K562 (cell line): Measurements from ENCODE around the gene LDLRAD1. TPM values are rescaled to one million over a fixed set of nuclear protein-coding genes. Genes with fewer than 3 reads are reported as not detected.

ENCODE experiments used
- ATAC-seq: fragments of 200-7000 bp; cut with Tn5 transposase; 3 replicates; pipeline ENCODE4 v1.9.1; 2020; ENCODE audit warnings: moderate library complexity
- BruUV-seq: library from RNA; stranded (reverse); fragments of 400-500 nt; replicated peaks from 2 replicates; lab custom pipeline; 2021; lab: Mats Ljungman, UMichigan
- CTCF ChIA-PET: fragments of 300-600 bp; formaldehyde crosslinking; extraction: SDS; loops from one replicate; lab custom pipeline; 2021; ENCODE audit warnings: low intra/inter-chr PET ratio; lab: Yijun Ruan, JAX
- POLR2A ChIA-PET: fragments of 300-600, 350-650 bp; sonication (Branson Sonifier 250); formaldehyde crosslinking; extraction: SDS; loops from one replicate; lab custom pipeline; 2021; ENCODE audit warnings: antibody characterized with exemption, inconsistent platforms; lab: Yijun Ruan, JAX
- DNase-seq, 4 experiments: peaks; one replicate each; pipeline versions ENCODE4 v3.0.0 to v3.0.0-alpha.2; 2011 to 2018; ENCODE audit warnings: low spot score in 3 of 4, mixed read lengths in 3 of 4; ENCODE audit errors: extremely low read depth in 1 of 4
- FAIRE-seq: peaks from 2 replicates; lab custom pipeline; 2011; peaks lifted over from hg19 to GRCh38; lab: Jason Lieb, UNC
- H2AFZ ChIP-seq: 2 replicates; pipeline ENCODE4 v1.6.0; 2011; ENCODE audit warnings: low read depth, low read length, control low read depth, inconsistent platforms
- H3K27ac ChIP-seq: fragments of 200-600 bp; 3 replicates; pipeline ENCODE4 v1.8.0; 2011; ENCODE audit warnings: low read depth, mild to moderate bottlenecking, control low read depth, inconsistent platforms, low read length, moderate library complexity, mixed read lengths; ENCODE audit errors: extremely low read depth
- H3K27me3 ChIP-seq, 2 experiments: fragments of 300-600 bp in 1 of 2; 2 replicates in 1 of 2; 3 replicates in 1 of 2; pipeline versions ENCODE4 v1.6.0 to v1.8.0; 2011; ENCODE audit warnings: inconsistent platforms in 2 of 2, low read length in 2 of 2, mild to moderate bottlenecking in 1 of 2, mixed read lengths in 1 of 2, moderate library complexity in 1 of 2; ENCODE audit not compliant: control insufficient read depth in 2 of 2, insufficient read depth in 2 of 2
- H3K36me3 ChIP-seq: fragments of 300-600 bp; 3 replicates; pipeline ENCODE4 v1.8.0; 2011; ENCODE audit warnings: mild to moderate bottlenecking, low read length, inconsistent platforms; ENCODE audit not compliant: control insufficient read depth, insufficient read depth
- H3K4me1 ChIP-seq, 2 experiments: fragments of 200-600 bp in 1 of 2; replicated peaks in 1 of 2; 2 replicates in 1 of 2; 3 replicates in 1 of 2; pipeline versions ENCODE4 v1.5.1 to v1.8.0; 2011; ENCODE audit warnings: inconsistent platforms in 2 of 2, low read length in 2 of 2, mild to moderate bottlenecking in 1 of 2, mixed read lengths in 1 of 2, moderate library complexity in 1 of 2; ENCODE audit not compliant: control insufficient read depth in 2 of 2, insufficient read depth in 2 of 2
- H3K4me2 ChIP-seq: 2 replicates; pipeline ENCODE4 v1.6.1; 2011; ENCODE audit warnings: low read length, control low read depth, inconsistent platforms, mixed read lengths; ENCODE audit not compliant: insufficient read depth
- H3K4me3 ChIP-seq: fragments of 200-600 bp; sonication (generic), shearing (Covaris generic); 2 replicates; pipeline ENCODE4 v1.5.1; 2016; ENCODE audit warnings: control low read depth, inconsistent platforms
- H3K79me2 ChIP-seq: fragments of 200-600 bp; 3 replicates; pipeline ENCODE4 v1.8.0; 2011; ENCODE audit warnings: low read length, inconsistent platforms; ENCODE audit not compliant: control insufficient read depth, insufficient read depth
- H3K9ac ChIP-seq, 2 experiments: 2 replicates each; pipeline versions ENCODE4 v1.6.0 to v1.6.1; 2011; ENCODE audit warnings: low read depth in 2 of 2, low read length in 2 of 2, control low read depth in 1 of 2, inconsistent platforms in 1 of 2, mild to moderate bottlenecking in 1 of 2, mixed read lengths in 1 of 2; ENCODE audit not compliant: insufficient read depth in 1 of 2
- H3K9me1 ChIP-seq: one replicate; pipeline ENCODE4 v1.6.0; 2011; ENCODE audit warnings: inconsistent platforms, mild to moderate bottlenecking, low read length, moderate library complexity; ENCODE audit not compliant: control insufficient read depth, insufficient read depth
- H3K9me3 ChIP-seq: replicated peaks from 2 replicates; pipeline ENCODE4 v1.5.1; 2011; ENCODE audit warnings: low read depth, low read length, inconsistent platforms; ENCODE audit not compliant: control insufficient read depth, insufficient read depth
- H4K20me1 ChIP-seq: replicated peaks from 2 replicates; pipeline ENCODE4 v1.6.1; 2011; ENCODE audit warnings: low read length, inconsistent platforms, mixed read lengths; ENCODE audit not compliant: control insufficient read depth, insufficient read depth
- JUNB ChIP-seq: fragments of 450-650 bp; formaldehyde crosslinking; conservative IDR thresholded peaks from 2 replicates; pipeline ENCODE4 v1.4.0; 2020; ENCODE audit warnings: mild to moderate bottlenecking
- RBM14 ChIP-seq: fragments of 200-400 bp; formaldehyde crosslinking; IDR thresholded peaks from 2 replicates; pipeline ENCODE4 v1.6.1; 2018; ENCODE audit warnings: low read depth, mild to moderate bottlenecking, low read length, moderate library complexity, borderline replicate concordance; ENCODE audit not compliant: insufficient read depth
- WGBS: fragments of 100-300 bp; shearing (Covaris generic); methylation state at CpG from one replicate; pipeline ENCODE4 v1.1.6; 2016; ENCODE audit warnings: low coverage, mixed read lengths; ENCODE audit not compliant: insufficient coverage; ENCODE audit errors: missing lambda C conversion rate; 5-methylcytosine and 5-hydroxymethylcytosine counted together
- in situ Hi-C: fragments of 300-500 bp; cut with MboI; formaldehyde crosslinking; loops from 4 replicates; pipeline ENCODE4 v1.15.0; 2018; ENCODE audit warnings: inconsistent platforms, mixed read lengths
- intact Hi-C: fragments of 100-400 bp; cut with micrococcal nuclease; formaldehyde crosslinking; loops from 2 replicates; pipeline ENCODE4 v1.14.2; 2022
- polyA plus RNA-seq, 8 experiments: library from polyadenylated mRNA; depleted of rRNA in 4 of 8; stranded (reverse) in 5 of 8; unstranded in 3 of 8; fragments of >200 nt; fragmentation: Nextera tagmentation in 2 of 8; fragmentation: Illumina TruSeq in 1 of 8; extraction: Ambion mirVana in 2 of 8; extraction: Trizol in 1 of 8; gene quantifications; 2 replicates each; pipeline versions ENCODE4 v1.2.1 to v1.2.3, GENCODE V29; 2011 to 2014; ENCODE audit warnings: inconsistent platforms in 1 of 8, missing spikeins in 1 of 8
- total RNA-seq, 7 experiments: library from RNA; depleted of rRNA in 6 of 7; stranded (reverse); fragments of >200 nt in 6 of 7; fragmentation: Illumina TruSeq in 2 of 7; extraction: Trizol in 2 of 7; gene quantifications; 2 replicates each; pipeline versions ENCODE4 v1.2.1 to v1.2.3, GENCODE V29; 2011 to 2021; ENCODE audit warnings: low replicate concordance in 1 of 7
- TF ChIP-seq, protein P1 (sequence below): fragments of 250-450 bp; sonication (Bioruptor Pico); IDR thresholded peaks from 2 replicates; pipeline ENCODE4 v1.8.0; 2022; ENCODE audit warnings: moderate library complexity, mild to moderate bottlenecking, inconsistent platforms
- TF ChIP-seq, protein P2 (sequence below): fragments of 450-650 bp; IDR thresholded peaks from 2 replicates; pipeline ENCODE4 v1.6.1; 2016; ENCODE audit warnings: mild to moderate bottlenecking, moderate library complexity
- TF ChIP-seq, protein P3 (sequence below): sonication (generic); formaldehyde crosslinking; IDR thresholded peaks from 2 replicates; pipeline ENCODE4 v1.8.0; 2022; ENCODE audit warnings: missing genetic modification reagents, mild to moderate bottlenecking, borderline replicate concordance
- TF ChIP-seq, protein P4 (sequence below): sonication (generic); formaldehyde crosslinking; IDR thresholded peaks from 2 replicates; pipeline ENCODE4 v1.9.0; 2022; ENCODE audit warnings: mild to moderate bottlenecking, missing genetic modification reagents

LDLRAD1 gene
- total and polyA plus RNA-seq, 9 of the 15 experiments (the other 6 are each of a cell fraction or from before 2014, with no cell fraction given), result not detected

DNA sequence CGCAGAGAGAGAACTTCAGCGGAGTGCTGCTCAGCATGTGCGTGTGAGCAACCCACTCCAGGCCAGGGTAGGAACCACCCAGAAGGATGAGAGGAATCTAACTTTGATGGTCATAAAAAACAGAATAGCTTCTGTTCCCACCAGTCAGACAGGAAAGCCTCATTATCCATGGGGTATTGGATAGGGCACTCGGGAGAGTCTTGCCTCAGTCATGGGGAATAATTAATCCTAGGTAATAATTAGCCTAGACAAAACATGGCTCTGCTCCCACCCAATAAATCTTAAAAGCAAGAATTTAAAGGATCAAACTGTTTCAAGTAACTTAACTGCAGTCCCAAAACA, 35.3 kb downstream of the LDLRAD1 start:
- Histone ChIP-seq H3K9me1 (no peaks in the 10 kb centered on the region), H3K36me3 (no peaks in the 10 kb centered on the region), H4K20me1 (no peaks in the 10 kb centered on the region), H2AFZ (peak overlapping the region; percentile 96), H3K79me2 (no peaks in the 10 kb centered on the region), H3K9ac (peak overlapping the region; percentile 32 to 86; a peak in 2 of 4 replicates), H3K27ac (no peak overlapping the region), H3K9me3 (no peaks in the 10 kb centered on the region), H3K4me3 (0 out of 2 replicates have a peak overlapping the region, but pooled peaks have one; percentile 6), H3K4me1 (peaks cover 4 to 9% of the 10 kb centered on the region in 2 experiments; a peak in 4 of 5 replicates), H3K27me3 (no peaks in the 10 kb centered on the region), H3K4me2 (peak overlapping the region; percentile 67)
- BruUV-seq, result no TSS peak
- POLR2A ChIA-PET, result interaction anchor here (0.6 to 1.7 kb wide), 2 partner anchors 9 to 241 kb away, joined by 3 to 10 read pairs; no protein-coding TSS in a partner anchor
- CTCF ChIA-PET, result no interaction called here
- DNase-seq (no peak), FAIRE-seq (no peak), ATAC-seq (peak; percentile 43)
- in situ Hi-C loops (no loop called here), intact Hi-C loops (no loop called here)
- WGBS, result 63% methylated on average over 3 of the region's 4 CpGs
- TF ChIP-seq, protein P1, sequence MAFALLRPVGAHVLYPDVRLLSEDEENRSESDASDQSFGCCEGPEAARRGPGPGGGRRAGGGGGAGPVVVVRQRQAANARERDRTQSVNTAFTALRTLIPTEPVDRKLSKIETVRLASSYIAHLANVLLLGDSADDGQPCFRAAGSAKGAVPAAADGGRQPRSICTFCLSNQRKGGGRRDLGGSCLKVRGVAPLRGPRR (CRISPR knock-in tag), result no peak
- TF ChIP-seq, protein P2, sequence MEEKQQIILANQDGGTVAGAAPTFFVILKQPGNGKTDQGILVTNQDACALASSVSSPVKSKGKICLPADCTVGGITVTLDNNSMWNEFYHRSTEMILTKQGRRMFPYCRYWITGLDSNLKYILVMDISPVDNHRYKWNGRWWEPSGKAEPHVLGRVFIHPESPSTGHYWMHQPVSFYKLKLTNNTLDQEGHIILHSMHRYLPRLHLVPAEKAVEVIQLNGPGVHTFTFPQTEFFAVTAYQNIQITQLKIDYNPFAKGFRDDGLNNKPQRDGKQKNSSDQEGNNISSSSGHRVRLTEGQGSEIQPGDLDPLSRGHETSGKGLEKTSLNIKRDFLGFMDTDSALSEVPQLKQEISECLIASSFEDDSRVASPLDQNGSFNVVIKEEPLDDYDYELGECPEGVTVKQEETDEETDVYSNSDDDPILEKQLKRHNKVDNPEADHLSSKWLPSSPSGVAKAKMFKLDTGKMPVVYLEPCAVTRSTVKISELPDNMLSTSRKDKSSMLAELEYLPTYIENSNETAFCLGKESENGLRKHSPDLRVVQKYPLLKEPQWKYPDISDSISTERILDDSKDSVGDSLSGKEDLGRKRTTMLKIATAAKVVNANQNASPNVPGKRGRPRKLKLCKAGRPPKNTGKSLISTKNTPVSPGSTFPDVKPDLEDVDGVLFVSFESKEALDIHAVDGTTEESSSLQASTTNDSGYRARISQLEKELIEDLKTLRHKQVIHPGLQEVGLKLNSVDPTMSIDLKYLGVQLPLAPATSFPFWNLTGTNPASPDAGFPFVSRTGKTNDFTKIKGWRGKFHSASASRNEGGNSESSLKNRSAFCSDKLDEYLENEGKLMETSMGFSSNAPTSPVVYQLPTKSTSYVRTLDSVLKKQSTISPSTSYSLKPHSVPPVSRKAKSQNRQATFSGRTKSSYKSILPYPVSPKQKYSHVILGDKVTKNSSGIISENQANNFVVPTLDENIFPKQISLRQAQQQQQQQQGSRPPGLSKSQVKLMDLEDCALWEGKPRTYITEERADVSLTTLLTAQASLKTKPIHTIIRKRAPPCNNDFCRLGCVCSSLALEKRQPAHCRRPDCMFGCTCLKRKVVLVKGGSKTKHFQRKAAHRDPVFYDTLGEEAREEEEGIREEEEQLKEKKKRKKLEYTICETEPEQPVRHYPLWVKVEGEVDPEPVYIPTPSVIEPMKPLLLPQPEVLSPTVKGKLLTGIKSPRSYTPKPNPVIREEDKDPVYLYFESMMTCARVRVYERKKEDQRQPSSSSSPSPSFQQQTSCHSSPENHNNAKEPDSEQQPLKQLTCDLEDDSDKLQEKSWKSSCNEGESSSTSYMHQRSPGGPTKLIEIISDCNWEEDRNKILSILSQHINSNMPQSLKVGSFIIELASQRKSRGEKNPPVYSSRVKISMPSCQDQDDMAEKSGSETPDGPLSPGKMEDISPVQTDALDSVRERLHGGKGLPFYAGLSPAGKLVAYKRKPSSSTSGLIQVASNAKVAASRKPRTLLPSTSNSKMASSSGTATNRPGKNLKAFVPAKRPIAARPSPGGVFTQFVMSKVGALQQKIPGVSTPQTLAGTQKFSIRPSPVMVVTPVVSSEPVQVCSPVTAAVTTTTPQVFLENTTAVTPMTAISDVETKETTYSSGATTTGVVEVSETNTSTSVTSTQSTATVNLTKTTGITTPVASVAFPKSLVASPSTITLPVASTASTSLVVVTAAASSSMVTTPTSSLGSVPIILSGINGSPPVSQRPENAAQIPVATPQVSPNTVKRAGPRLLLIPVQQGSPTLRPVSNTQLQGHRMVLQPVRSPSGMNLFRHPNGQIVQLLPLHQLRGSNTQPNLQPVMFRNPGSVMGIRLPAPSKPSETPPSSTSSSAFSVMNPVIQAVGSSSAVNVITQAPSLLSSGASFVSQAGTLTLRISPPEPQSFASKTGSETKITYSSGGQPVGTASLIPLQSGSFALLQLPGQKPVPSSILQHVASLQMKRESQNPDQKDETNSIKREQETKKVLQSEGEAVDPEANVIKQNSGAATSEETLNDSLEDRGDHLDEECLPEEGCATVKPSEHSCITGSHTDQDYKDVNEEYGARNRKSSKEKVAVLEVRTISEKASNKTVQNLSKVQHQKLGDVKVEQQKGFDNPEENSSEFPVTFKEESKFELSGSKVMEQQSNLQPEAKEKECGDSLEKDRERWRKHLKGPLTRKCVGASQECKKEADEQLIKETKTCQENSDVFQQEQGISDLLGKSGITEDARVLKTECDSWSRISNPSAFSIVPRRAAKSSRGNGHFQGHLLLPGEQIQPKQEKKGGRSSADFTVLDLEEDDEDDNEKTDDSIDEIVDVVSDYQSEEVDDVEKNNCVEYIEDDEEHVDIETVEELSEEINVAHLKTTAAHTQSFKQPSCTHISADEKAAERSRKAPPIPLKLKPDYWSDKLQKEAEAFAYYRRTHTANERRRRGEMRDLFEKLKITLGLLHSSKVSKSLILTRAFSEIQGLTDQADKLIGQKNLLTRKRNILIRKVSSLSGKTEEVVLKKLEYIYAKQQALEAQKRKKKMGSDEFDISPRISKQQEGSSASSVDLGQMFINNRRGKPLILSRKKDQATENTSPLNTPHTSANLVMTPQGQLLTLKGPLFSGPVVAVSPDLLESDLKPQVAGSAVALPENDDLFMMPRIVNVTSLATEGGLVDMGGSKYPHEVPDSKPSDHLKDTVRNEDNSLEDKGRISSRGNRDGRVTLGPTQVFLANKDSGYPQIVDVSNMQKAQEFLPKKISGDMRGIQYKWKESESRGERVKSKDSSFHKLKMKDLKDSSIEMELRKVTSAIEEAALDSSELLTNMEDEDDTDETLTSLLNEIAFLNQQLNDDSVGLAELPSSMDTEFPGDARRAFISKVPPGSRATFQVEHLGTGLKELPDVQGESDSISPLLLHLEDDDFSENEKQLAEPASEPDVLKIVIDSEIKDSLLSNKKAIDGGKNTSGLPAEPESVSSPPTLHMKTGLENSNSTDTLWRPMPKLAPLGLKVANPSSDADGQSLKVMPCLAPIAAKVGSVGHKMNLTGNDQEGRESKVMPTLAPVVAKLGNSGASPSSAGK, result 0 out of 2 replicates have a peak, but pooled peaks have one; percentile 47
- TF ChIP-seq RBM14 (no peak), JUNB (CRISPR knock-in tag) (no peak)
- TF ChIP-seq, protein P3, sequence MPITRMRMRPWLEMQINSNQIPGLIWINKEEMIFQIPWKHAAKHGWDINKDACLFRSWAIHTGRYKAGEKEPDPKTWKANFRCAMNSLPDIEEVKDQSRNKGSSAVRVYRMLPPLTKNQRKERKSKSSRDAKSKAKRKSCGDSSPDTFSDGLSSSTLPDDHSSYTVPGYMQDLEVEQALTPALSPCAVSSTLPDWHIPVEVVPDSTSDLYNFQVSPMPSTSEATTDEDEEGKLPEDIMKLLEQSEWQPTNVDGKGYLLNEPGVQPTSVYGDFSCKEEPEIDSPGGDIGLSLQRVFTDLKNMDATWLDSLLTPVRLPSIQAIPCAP (CRISPR knock-in tag), result no peak
- TF ChIP-seq, protein P4, sequence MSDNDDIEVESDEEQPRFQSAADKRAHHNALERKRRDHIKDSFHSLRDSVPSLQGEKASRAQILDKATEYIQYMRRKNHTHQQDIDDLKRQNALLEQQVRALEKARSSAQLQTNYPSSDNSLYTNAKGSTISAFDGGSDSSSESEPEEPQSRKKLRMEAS (CRISPR knock-in tag), result 0 out of 2 replicates have a peak, but pooled peaks have one; percentile 9
